ENCODE data around the gene BCL2L13.
"Not testable (repeated sequence)": the region's sequence is repeated elsewhere in the genome, so short reads cannot be mapped to it uniquely, and the experiment has no call there.

The BCL2L13 gene

GRCh38 chr22:17637490-17638181, 921 bp upstream of the BCL2L13 start:
- DNase-seq: no peak

DNA sequence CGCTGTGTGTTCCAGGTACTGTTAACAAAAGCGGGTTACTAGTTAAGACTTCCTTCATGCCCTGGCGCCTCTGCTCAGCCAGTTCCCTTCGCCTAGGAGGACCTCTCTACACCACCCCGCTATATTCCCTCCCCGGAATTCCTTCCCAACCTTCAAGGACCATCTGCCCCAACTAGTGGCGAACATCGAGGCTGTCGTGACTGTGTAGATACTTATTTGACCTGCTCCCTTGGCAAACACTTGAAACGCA, 450 bp upstream of the BCL2L13 start:
- DNase-seq: peak; percentile 67

DNA sequence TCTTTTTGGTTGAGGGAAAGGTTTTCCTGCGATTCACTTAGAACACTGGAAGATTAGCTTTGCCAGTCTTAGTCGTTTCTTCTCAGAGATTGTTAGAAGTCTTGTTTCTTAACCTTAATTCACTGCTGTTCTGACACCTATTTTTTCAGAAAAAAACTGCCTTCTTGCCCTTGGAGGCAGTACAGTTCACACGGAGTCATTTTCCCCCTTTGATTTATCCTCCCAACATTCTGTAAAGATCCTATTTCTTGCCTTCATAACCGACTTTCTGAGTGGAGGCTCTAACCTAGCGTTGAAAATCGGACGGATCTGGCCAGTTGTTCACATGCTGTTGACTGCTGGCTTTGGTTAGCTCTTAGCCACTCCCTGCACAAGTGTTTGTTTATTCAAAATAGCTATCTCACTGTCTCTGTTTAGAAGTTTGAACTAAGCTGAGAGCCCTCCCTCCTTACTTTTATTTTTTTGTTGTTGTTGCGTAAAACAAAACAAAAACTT, 737 bp downstream of the BCL2L13 start:
- peak; percentile 17 for DNase-seq

DNA sequence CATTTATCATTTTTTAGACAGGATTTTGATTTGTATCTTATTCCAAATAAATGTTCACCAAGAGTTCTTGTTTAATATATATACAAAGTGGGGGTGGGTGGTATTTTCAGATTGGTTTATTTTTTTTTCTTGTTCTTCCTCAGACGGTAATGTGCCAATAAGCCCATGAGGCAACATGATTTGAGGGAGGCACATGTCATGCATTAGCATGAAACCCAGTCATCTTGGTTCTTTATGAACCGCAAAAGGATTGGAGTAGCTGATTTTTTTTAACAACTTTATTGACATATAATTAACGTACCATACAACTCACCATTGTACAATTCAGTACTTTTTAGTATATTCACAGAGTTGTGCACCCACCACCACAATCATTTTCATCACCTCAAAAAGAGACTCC, 2.7 kb downstream of the BCL2L13 start:
- DNase-seq: no peak

DNA sequence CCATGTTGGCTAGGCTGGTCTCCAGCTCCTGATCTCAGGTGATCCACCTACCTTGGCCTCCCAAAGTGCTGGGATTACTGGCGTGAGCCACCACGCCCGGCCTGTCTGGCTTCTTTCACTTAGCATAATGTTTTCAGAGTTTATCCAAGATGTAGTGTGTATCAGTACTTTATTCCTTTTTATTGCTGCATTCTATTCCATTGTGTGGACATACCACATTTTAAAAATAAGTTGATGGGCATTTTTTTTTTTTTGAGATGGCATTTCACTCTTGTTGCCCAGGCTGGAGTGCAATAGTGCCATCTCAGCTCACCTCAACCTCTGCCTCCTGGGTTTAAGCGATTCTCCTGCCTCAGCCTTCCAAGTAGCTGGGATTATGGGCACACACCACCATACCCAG, 3.8 kb downstream of the BCL2L13 start:
- not testable (repeated sequence) for DNase-seq

DNA sequence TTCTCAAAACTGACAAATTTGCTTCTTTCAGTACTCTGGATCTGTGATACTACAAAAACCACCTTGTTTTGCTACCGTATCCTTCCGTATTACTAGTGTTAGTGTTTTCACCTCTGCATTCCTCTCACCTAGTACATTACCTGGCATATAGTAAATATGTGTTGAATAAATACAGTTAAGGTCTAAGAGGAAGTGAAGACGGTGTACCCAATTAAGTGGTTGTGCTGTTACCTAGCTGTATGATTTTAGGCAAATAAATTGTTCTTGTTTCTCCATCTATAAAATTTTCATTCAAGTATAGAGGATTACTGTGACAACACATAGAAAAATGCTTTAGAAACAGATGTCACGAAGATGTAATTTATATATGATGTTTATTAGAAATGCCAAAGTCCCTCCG, 8.9 kb downstream of the BCL2L13 start:
- DNase-seq: no peak

GRCh38 chr22:17647991-17648390, 9.4 kb downstream of the BCL2L13 start:
- no peak for DNase-seq

- DNase-seq: no peak
Measured at GRCh38 chr22:17648569-17648968, 10.0 kb downstream of the BCL2L13 start.

DNA sequence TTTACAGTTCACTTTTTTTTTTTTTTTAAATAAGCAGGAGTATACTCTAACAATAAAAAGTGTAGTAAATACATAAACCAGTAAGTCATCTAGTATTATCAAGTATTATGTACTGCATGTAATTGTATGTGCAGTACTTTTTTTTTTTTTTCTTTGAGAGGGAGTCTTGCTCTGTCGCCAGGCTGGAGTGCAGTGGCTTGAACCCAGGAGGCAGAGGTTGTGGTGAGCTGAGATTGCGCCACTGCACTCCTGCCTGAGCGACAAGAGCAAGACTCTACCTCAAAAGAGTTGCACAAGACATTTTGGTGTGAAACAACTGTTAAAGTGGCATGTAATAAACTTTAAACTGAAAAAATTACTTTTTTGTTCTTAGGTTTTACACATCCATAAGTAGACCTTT, 16.7 kb downstream of the BCL2L13 start:
- DNase-seq: no peak

GRCh38 chr22:17656870-17657395, 18.4 kb downstream of the BCL2L13 start:
- no peak for DNase-seq

DNA sequence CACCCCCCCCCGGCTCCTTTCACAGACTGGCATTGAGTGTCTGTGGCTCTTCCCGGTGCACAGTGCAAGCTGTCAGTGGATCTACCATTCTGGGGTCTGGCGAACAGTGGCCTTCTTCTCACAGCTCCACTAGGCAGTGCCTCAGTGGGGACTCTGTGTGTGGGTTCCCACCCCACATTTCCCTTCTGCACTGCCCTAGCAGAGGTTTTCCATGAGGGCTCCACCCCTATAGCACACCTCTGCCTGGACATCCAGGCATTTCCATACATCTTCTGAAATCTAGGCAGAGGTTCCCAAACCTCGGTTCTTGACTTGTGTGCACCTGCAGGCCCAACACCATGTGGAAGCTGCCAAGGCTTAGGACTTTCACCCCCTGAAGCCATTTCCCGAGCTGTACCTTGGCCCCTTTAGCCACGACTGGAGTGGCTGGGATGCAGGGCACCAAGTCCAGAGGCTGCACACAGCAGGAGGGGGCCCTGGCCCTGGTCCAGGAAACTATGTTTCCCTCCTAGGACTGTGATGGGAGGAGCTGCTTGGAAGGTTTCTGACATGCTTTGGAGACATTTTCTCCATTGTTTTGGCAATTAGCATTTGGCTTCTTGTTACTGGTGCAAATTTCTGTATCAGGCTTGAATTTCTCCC, 26.0 kb downstream of the BCL2L13 start:
- DNase-seq: no peak

DNA sequence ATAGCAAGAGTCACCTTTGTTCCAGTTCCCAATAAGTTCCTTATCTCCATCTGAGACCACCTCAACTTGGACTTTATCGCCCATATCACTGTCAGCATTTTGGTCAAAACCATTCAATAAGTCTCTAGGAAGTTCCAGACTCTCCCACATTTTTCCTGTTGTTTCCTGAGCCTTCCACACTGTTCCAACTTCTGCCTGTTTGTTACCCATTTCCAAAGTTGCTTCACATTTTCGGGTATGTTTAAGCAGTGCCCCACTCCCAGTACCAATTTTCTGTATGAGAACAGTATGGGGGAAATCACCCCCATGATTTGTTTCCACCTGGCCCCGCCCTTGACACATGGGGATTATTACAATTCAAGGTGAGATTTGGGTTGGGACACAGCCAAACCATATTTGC, 26.7 kb downstream of the BCL2L13 start:
- DNase-seq: no peak

DNA sequence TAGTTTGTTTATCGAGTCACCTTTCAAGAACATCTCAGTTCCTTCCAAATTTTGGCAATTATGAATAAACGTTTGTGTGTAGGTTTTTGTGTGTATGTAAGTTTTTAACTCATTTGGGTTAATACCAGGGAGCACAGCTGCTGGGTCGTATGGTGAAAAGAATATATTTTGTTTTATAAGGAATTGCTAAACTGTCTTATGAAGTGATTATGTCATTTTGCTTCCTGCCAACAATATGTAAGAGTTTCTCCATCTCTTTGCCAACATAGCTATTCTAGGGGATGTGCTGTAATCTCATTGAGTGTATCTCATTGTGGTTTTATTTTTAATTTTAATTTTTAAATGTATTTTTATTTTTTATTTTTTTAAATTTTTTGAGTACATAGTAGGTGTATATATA, 27.3 kb downstream of the BCL2L13 start:
- DNase-seq: no peak

DNA sequence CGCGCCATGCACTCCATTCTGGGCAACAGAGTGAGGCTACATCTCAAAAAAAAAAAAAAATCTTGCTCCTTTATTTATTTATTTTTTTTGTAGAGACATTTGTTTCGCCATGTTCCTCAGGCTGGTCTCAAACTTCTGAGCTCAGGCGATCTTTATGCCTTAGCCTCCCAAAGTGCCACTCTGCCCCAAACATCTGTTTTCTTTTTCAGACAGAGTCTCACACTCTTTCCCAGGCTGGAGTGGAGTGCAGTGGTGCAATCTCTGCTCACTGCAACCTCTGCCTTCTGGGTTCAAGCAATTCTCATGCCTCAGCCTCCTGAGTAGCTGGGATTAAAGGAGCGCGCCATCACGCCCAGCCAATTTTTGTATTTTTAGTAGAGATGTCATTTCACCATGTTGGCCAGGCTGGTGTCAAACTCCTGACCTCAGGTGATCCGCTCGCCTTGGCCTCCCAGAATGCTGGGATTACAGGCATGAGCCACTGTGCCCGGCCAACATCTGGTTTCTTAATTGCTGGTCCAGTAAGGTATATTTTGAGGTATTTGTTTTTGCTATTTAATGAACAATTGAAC, 33.0 kb downstream of the BCL2L13 start:
- DNase-seq: not testable (repeated sequence)

GRCh38 chr22:17672417-17672991, 33.9 kb downstream of the BCL2L13 start:
- peak; percentile 0 for DNase-seq

DNA sequence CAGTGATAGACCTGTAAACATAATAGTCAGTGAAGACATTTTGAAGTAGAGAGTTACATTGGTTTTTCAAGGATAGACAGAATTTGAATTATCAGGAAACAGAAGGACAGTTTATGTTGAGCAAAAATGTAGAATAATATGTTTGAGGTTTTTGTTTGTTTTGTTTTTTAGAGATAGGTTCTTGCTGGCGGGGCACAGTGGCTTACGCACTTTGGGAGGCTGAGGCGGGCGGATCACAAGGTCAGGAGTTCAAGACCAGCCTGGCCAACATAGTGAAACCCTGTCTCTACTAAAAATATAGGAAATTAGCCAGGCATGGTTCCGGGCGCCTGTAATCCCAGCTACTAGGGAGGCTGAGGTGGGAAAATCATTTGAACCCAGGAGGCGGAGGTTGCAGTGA, 35.6 kb downstream of the BCL2L13 start:
- no peak for DNase-seq

DNA sequence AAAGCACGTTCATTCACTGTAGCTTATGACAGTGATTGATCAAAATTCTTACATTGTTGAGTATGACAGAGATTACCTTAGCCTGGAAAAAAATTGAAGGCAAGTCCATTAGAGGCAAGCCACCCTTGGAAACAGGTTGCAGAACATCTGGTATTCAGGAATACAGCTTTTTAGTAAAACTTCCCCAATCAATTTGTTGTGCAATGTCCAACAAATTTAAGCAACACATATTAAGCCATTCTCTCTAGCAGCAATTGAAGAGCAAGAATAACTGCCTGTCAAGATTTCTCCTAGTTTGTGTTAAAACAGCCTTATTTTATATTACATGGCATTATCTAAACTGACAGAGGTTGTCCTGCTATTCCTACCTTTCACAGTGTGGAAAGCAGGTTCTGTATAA, 37.0 kb downstream of the BCL2L13 start:
- no peak for DNase-seq

DNA sequence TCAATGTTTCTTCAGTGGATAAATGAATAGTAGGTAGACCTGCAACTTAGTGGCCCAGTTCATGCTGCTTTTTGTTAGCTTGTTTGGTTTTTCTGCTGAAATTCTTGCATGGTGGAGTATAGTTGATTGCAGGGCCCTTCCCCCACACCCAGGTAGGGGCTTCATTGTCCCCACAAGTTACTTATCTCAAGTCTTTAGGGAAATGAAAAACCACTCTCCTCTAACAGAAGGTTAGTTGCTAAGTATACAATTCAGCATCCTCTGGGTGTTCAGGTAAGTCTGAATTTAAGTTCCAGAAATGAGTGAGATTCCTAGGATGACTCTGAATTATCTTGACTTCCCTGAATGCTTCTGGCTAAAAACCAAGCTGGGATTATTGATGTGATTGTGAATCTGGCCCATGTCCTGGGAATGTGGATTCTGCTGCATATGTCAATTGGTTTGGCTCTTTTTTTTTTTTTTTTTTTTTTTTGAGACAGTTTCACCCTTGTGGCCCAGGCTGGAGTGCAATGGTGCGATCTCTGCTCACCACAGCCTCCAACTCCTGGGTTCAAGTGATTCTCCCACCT, 40.3 kb downstream of the BCL2L13 start:
- DNase-seq: no peak

DNA sequence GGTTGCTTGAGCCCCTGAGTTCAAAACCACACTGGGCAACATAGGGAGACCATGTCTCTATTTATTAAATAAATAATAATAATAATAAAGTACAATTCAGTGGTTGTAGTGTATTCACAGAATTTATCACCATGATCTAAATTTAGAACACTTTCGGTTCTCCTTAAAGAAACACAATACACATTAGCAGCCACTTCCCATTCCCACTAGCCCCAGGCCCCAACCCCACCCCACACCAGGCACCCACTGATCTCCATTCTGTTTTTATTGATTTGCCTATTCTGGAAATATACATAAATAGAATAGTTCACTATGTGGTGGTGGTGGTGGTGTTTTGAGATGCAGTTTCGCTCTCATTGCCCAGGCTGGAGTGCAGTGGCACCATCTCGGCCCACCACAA, 45.7 kb downstream of the BCL2L13 start:
- no peak for DNase-seq

DNA sequence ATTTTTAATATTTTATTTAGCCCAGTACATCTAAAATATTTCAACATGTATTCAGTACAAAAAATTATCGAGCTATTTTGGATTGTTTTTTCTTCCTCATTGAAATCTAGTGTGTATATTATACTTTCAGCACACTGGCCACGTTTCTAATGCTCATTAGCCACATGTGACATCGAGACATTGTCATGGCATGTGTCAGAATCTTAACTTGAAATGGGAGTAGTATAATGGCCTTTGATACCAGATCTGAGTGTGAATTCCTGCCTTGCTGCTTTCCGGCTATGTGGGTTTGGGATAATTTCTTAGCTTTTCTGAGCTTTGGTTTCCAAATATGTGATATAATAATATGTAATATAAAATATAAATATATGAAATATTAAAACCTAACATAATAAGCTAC, 54.3 kb downstream of the BCL2L13 start:
- DNase-seq: no peak

DNA sequence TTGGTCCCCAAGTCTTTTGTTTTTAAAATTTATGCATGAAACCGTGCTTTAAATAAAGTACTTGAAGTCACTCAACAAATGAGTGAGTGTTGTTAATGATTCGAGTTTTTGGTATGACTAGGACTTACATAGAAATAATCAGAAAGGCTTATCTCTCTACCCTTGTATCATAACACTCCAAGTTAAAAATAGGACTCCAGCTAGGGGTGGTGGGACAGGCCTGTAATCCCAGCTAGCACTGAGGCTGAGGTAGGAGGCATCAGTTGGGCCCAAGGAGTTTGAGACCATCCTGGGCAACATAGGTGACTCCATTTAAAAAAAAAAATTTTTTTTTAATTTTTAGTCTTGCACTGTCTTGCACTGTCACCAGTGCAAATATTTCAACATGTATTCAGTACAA, 55.6 kb downstream of the BCL2L13 start:
- DNase-seq: no peak

DNA sequence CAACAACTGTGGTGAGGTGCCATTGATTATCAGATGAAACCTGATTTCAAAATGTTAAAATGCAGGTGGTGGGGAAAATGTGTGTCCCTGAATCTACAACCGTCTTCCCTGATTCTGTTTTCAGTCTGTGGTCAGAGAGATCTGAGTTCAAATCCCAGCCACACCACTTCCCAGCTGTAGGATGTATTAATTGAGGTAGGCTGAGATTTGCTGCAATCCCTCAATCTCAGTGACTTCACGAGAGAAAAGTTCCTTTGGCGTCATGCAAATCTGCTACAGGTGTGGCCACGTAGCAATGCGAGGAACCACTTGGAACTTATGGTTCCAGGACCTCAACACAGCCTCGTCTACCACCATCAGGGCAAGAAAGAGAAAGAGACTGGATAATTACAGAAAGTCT, 56.2 kb downstream of the BCL2L13 start:
- DNase-seq: no peak

- DNase-seq: no peak
Measured at GRCh38 chr22:17695986-17696385, 57.4 kb downstream of the BCL2L13 start.

GRCh38 chr22:17697196-17697595, 58.6 kb downstream of the BCL2L13 start:
- DNase-seq: not testable (repeated sequence)

Measured in NCI-H146 (cell line).